Measurements from ENCODE around the gene TMEM131.
A peak's percentile ranks its signal among the peaks of the same experiment; 100 is the strongest.

Gene TMEM131

DNA sequence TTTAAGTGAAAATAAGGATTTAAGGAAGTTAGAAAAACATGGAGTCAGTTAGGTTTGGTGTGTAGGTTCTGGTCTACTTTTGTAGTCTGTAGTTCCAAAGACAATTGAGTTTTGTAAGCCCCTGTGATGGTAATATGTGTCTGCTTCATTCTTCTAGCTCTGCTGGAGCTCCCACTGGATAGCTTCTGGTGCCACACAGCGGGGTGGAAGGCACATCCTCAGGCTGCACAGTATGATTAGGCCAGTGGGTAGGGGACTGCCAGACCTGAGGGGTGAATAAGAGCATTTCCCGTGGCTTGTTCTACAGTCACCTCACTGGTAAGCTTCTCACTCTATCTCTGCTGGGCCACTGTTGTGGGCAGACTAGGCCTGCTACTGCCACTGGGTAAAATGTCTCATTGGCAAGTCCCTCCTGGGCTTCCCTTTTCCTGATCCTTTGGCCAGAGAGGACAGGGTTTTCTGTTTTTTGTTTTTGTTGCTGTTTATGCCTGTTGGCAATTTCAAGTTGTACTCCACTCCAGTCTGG, 44.5 kb downstream of the TMEM131 start:
- Histone ChIP-seq H3K9me3 (ENCODE audit: control insufficient read depth, low read length) (no peaks in the 10 kb centered on the region), H3K27ac (ENCODE audit: low read depth, low read length, severe bottlenecking) (peak overlapping the region; percentile 60), H3K36me3 (ENCODE audit: control insufficient read depth, insufficient read depth, low read length) (no peaks in the 10 kb centered on the region), H3K4me3 (ENCODE audit: extremely low read depth, insufficient read depth, low read length, poor library complexity, severe bottlenecking) (no peak overlapping the region), H3K4me1 (ENCODE audit: control insufficient read depth, insufficient read depth, low read length, poor library complexity, severe bottlenecking) (peaks cover 4% of the 10 kb centered on the region)
- 85 to 100% methylated on average over 1 to 2 of the region's 2 CpGs for WGBS, 2 experiments (ENCODE audit: insufficient coverage in 2 of 2)

GRCh38 chr2:97950329-97951154, 45.2 kb downstream of the TMEM131 start:
- WGBS, 2 experiments (ENCODE audit: insufficient coverage in 2 of 2): 80% methylated on average over 1 of the region's 3 CpGs; no CpG with 5 or more reads in 1 of the 2 experiments
- Histone ChIP-seq H3K36me3 (ENCODE audit: control insufficient read depth, insufficient read depth, low read length) (no peaks in the 10 kb centered on the region), H3K27ac (ENCODE audit: low read depth, low read length, severe bottlenecking) (peak overlapping the region; percentile 64), H3K4me1 (ENCODE audit: control insufficient read depth, insufficient read depth, low read length, poor library complexity, severe bottlenecking) (peaks cover 4% of the 10 kb centered on the region), H3K4me3 (ENCODE audit: extremely low read depth, insufficient read depth, low read length, poor library complexity, severe bottlenecking) (no peak overlapping the region), H3K9me3 (ENCODE audit: control insufficient read depth, low read length) (no peaks in the 10 kb centered on the region)

GRCh38 chr2:97948926-97949325, 46.8 kb downstream of the TMEM131 start:
- H3K4me1 ChIP-seq (ENCODE audit: control insufficient read depth, insufficient read depth, low read length, poor library complexity, severe bottlenecking): peaks cover 4% of the 10 kb centered on the region
- H3K4me3 ChIP-seq (ENCODE audit: extremely low read depth, insufficient read depth, low read length, poor library complexity, severe bottlenecking): no peak overlapping the region
- no peaks in the 10 kb centered on the region for H3K9me3 ChIP-seq (ENCODE audit: control insufficient read depth, low read length)
- no peaks in the 10 kb centered on the region for H3K36me3 ChIP-seq (ENCODE audit: control insufficient read depth, insufficient read depth, low read length)
- no CpG with 5 or more reads among the region's 4 CpGs for whole genome bisulfite sequencing, 2 experiments (ENCODE audit: insufficient coverage in 2 of 2)
- H3K27ac ChIP-seq (ENCODE audit: low read depth, low read length, severe bottlenecking): no peak overlapping the region

DNA sequence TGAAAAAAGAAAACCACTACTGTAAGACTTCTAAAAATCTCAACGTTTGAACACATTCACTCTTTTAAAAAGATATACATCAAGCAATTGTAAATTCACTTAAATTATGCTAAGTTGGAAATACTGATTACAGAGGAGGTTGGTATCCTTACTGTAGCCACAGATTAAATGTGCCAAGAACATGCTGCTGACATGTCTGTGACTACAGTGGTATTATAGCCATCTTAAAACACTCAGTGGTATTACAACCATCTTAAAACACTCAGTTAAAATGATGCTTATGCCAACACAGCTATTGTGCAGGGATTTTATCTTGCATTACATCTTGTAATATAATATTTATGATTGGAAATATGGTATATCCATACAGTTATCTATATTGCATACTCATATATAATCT, 50.0 kb downstream of the TMEM131 start:
- no peaks in the 10 kb centered on the region for H3K36me3 ChIP-seq (ENCODE audit: control insufficient read depth, insufficient read depth, low read length)
- WGBS, 2 experiments (ENCODE audit: insufficient coverage in 2 of 2): no CpG with 5 or more reads among the region's 1 CpG
- H3K4me1 ChIP-seq (ENCODE audit: control insufficient read depth, insufficient read depth, low read length, poor library complexity, severe bottlenecking): peaks cover 4% of the 10 kb centered on the region
- no peak overlapping the region for H3K4me3 ChIP-seq (ENCODE audit: extremely low read depth, insufficient read depth, low read length, poor library complexity, severe bottlenecking)
- H3K9me3 ChIP-seq (ENCODE audit: control insufficient read depth, low read length): no peaks in the 10 kb centered on the region
- no peak overlapping the region for H3K27ac ChIP-seq (ENCODE audit: low read depth, low read length, severe bottlenecking)

DNA sequence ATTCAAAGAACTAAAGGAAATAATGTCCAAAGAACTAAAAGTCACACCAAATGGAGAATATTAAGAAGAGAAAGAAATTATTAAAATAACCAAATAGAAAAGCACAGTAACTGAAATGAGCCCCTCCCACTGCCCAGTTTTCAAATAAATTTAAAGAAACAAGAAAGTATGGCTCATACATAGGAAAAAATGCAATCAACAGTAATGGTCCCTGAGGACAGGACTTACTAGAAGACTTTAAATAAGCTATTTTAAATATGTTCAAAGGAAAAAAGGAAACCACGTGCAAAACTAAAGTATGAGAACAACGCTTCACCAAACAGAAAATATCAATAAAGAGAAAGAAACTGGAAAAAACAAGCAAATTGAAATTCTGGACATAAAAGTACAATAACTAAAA, 58.9 kb downstream of the TMEM131 start:
- Histone ChIP-seq H3K4me3 (ENCODE audit: extremely low read depth, insufficient read depth, low read length, poor library complexity, severe bottlenecking) (no peak overlapping the region), H3K4me1 (ENCODE audit: control insufficient read depth, insufficient read depth, low read length, poor library complexity, severe bottlenecking) (peaks cover 11% of the 10 kb centered on the region), H3K36me3 (ENCODE audit: control insufficient read depth, insufficient read depth, low read length) (no peaks in the 10 kb centered on the region), H3K9me3 (ENCODE audit: control insufficient read depth, low read length) (no peaks in the 10 kb centered on the region), H3K27ac (ENCODE audit: low read depth, low read length, severe bottlenecking) (no peak overlapping the region)
- no CpG with 5 or more reads among the region's 2 CpGs for WGBS, 2 experiments (ENCODE audit: insufficient coverage in 2 of 2)

GRCh38 chr2:97936199-97936598, 59.5 kb downstream of the TMEM131 start:
- 0 to 31% methylated on average over 1 to 2 of the region's 5 CpGs for WGBS, 2 experiments (ENCODE audit: insufficient coverage in 2 of 2)
- Histone ChIP-seq H3K9me3 (ENCODE audit: control insufficient read depth, low read length) (no peaks in the 10 kb centered on the region), H3K4me1 (ENCODE audit: control insufficient read depth, insufficient read depth, low read length, poor library complexity, severe bottlenecking) (peaks cover 16% of the 10 kb centered on the region), H3K27ac (ENCODE audit: low read depth, low read length, severe bottlenecking) (peak overlapping the region; percentile 54), H3K4me3 (ENCODE audit: extremely low read depth, insufficient read depth, low read length, poor library complexity, severe bottlenecking) (no peak overlapping the region), H3K36me3 (ENCODE audit: control insufficient read depth, insufficient read depth, low read length) (no peaks in the 10 kb centered on the region)

GRCh38 chr2:97935719-97936161, 60.0 kb downstream of the TMEM131 start:
- peak overlapping the region; percentile 54 for H3K27ac ChIP-seq (ENCODE audit: low read depth, low read length, severe bottlenecking)
- no peaks in the 10 kb centered on the region for H3K36me3 ChIP-seq (ENCODE audit: control insufficient read depth, insufficient read depth, low read length)
- WGBS, 2 experiments (ENCODE audit: insufficient coverage in 2 of 2): 6 to 17% methylated on average over 1 to 2 of the region's 2 CpGs
- H3K9me3 ChIP-seq (ENCODE audit: control insufficient read depth, low read length): no peaks in the 10 kb centered on the region
- peaks cover 19% of the 10 kb centered on the region for H3K4me1 ChIP-seq (ENCODE audit: control insufficient read depth, insufficient read depth, low read length, poor library complexity, severe bottlenecking)
- H3K4me3 ChIP-seq (ENCODE audit: extremely low read depth, insufficient read depth, low read length, poor library complexity, severe bottlenecking): no peak overlapping the region

DNA sequence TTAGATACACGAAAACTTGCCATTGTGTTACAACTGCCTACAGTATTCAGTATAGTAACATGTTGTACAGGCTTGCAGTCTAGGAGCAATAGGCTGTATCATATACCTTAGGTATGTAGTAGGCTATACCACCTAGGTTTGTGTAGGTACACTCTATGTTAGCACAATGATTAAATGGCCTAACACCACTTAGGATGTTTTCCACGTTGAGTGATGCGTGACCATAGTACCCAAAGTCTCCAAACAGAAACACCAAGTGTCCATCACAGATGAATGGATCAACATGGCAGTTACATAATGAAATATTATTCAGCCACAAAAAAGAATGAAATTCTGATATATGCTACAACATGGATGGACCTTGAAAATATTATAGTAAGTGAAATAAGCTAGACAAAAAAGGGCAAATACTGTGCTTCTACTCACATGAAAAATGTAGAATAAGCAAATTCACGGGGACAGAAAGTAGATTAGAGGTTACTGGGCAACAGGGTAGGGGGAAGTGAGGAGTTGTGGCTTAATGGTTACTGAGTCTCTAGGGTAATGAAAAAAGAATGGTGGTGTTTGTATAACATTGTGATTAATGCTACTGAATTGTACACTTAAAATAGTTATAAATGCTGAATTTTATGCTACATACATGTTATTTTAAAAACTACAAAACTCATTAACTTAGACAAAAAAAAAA, 62.6 kb downstream of the TMEM131 start:
- Histone ChIP-seq H3K4me3 (ENCODE audit: extremely low read depth, insufficient read depth, low read length, poor library complexity, severe bottlenecking) (no peak overlapping the region), H3K4me1 (ENCODE audit: control insufficient read depth, insufficient read depth, low read length, poor library complexity, severe bottlenecking) (peaks cover 19% of the 10 kb centered on the region)
- 100% methylated on average over 1 of the region's 4 CpGs for WGBS, 2 experiments (ENCODE audit: insufficient coverage in 2 of 2)

GRCh38 chr2:97931858-97932225, 63.9 kb downstream of the TMEM131 start:
- H3K4me1 ChIP-seq (ENCODE audit: control insufficient read depth, insufficient read depth, low read length, poor library complexity, severe bottlenecking): peaks cover 16% of the 10 kb centered on the region
- no peaks in the 10 kb centered on the region for H3K9me3 ChIP-seq (ENCODE audit: control insufficient read depth, low read length)
- H3K27ac ChIP-seq (ENCODE audit: low read depth, low read length, severe bottlenecking): no peak overlapping the region
- no peak overlapping the region for H3K4me3 ChIP-seq (ENCODE audit: extremely low read depth, insufficient read depth, low read length, poor library complexity, severe bottlenecking)
- H3K36me3 ChIP-seq (ENCODE audit: control insufficient read depth, insufficient read depth, low read length): no peaks in the 10 kb centered on the region

More for the DNA sequence above, 62.6 kb downstream of the TMEM131 start:
- Histone ChIP-seq H3K27ac (ENCODE audit: low read depth, low read length, severe bottlenecking) (no peak overlapping the region), H3K9me3 (ENCODE audit: control insufficient read depth, low read length) (no peaks in the 10 kb centered on the region), H3K36me3 (ENCODE audit: control insufficient read depth, insufficient read depth, low read length) (no peaks in the 10 kb centered on the region)

GRCh38 chr2:97931118-97931857, 64.5 kb downstream of the TMEM131 start:
- Histone ChIP-seq H3K36me3 (ENCODE audit: control insufficient read depth, insufficient read depth, low read length) (no peaks in the 10 kb centered on the region), H3K4me3 (ENCODE audit: extremely low read depth, insufficient read depth, low read length, poor library complexity, severe bottlenecking) (no peak overlapping the region), H3K4me1 (ENCODE audit: control insufficient read depth, insufficient read depth, low read length, poor library complexity, severe bottlenecking) (peaks cover 12% of the 10 kb centered on the region), H3K27ac (ENCODE audit: low read depth, low read length, severe bottlenecking) (no peak overlapping the region), H3K9me3 (ENCODE audit: control insufficient read depth, low read length) (no peaks in the 10 kb centered on the region)
- 74 to 100% methylated on average over 1 to 2 of the region's 3 CpGs for WGBS, 2 experiments (ENCODE audit: insufficient coverage in 2 of 2)

All from mesodermal cell (in vitro differentiated cells).